ENCODE data around the gene TFDP1. TPM values are rescaled to one million over a fixed set of nuclear protein-coding genes. Genes with fewer than 3 reads are reported as not detected.

Gene TFDP1
- total RNA-seq, 4 donors from 2014 or later: 48.0 to 84.2 (median 53.9) TPM

GRCh38 chr13:113577881-113578435 is 6.6 kb upstream of the TFDP1 start:
- DNase-seq: no peak
- Histone ChIP-seq H3K36me3 (no peaks in the 10 kb centered on the region), H3K9me3 (no peaks in the 10 kb centered on the region), H3K4me1 (no peaks in the 10 kb centered on the region), H3K4me3 (replicated peaks in 1 of 3) (no peak overlapping the region), H3K27me3 (no peaks in the 10 kb centered on the region), H3K27ac (no peak overlapping the region)
- TF ChIP-seq CTCF (IDR thresholded peaks at IDR 0.05) (no peak), POLR2A (IDR thresholded peaks at IDR 0.05) (no peak)
- intact Hi-C loops (cut with DNase I): no loop called here
- WGBS, 2 donors: 80 to 91% methylated on average over 2 of the region's 2 CpGs

- Histone ChIP-seq H3K27me3 (no peaks in the 10 kb centered on the region), H3K36me3 (no peaks in the 10 kb centered on the region), H3K4me3 (replicated peaks in 1 of 3) (no peak overlapping the region), H3K9me3 (no peaks in the 10 kb centered on the region), H3K27ac (no peak overlapping the region), H3K4me1 (no peaks in the 10 kb centered on the region)
- 86 to 90% methylated on average over 8 of the region's 8 CpGs for WGBS, 2 donors
- intact Hi-C loops (cut with DNase I): no loop called here
- no peak for DNase-seq
- TF ChIP-seq POLR2A (IDR thresholded peaks at IDR 0.05) (no peak), CTCF (IDR thresholded peaks at IDR 0.05) (no peak)
Measured at GRCh38 chr13:113579686-113580085, 4.9 kb upstream of the TFDP1 start.

- TF ChIP-seq CTCF (IDR thresholded peaks at IDR 0.05): no peak
- TF ChIP-seq POLR2A (IDR thresholded peaks at IDR 0.05): no peak
- 79 to 84% methylated on average over 6 of the region's 6 CpGs for WGBS, 2 donors
- H3K36me3 ChIP-seq: peaks cover 0 to 4% of the 10 kb centered on the region in 2 donors
- DNase-seq: no peak
- intact Hi-C loops (cut with DNase I): no loop called here
- H3K4me3 ChIP-seq (replicated peaks in 1 of 3): no peak overlapping the region
- no peak overlapping the region for H3K27ac ChIP-seq
- no peaks in the 10 kb centered on the region for H3K27me3 ChIP-seq
- no peaks in the 10 kb centered on the region for H3K9me3 ChIP-seq
- H3K4me1 ChIP-seq: peaks cover 0 to 4% of the 10 kb centered on the region in 2 donors
Measured at GRCh38 chr13:113581871-113582270, 2.7 kb upstream of the TFDP1 start.

DNA sequence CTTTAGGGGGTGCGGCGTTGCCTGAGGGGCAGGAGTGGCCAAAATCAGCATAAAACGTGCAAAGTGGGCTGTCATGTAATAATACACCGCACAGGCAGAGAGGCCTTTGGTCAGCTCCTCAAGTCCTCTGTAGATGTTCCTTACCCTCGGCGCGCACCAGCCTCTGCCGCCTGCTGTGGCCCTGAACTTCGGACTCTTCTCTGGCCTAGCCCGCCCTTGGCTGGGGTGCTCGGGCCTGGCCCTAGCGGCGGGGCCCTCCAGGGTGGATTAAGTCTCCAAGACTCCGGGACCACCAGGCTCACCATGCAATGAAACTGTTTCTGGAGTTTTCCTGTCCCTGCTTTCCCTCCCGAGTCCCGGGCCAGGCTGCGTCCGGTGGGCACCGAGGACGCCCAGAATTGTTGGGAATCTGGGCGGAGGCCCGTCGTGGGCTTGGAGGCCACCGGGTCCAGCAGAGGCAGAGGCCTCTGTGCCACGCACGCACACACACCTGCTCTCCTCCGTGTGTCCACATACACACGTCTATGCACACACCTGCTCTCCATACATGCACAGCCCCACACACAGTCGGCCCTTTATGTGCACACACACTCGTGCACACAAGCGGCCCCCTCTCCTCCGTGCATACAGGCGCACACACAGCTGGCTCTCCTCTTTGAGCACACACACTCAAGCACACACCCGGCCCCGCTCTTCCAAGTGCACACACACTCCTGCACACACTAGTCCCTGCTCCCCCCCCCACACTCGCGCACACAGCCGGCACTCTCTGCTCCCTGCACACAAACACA is 1.5 kb upstream of the TFDP1 start:
- Histone ChIP-seq H3K36me3 (peaks cover 0 to 5% of the 10 kb centered on the region in 2 donors), H3K9me3 (no peaks in the 10 kb centered on the region), H3K27ac (no peak overlapping the region), H3K4me1 (peaks cover 0 to 4% of the 10 kb centered on the region in 2 donors), H3K27me3 (no peaks in the 10 kb centered on the region), H3K4me3 (replicated peaks in 1 of 3) (no peak overlapping the region)
- 87 to 91% methylated on average over 33 to 38 of the region's 38 CpGs for WGBS, 2 donors
- no peak for DNase-seq
- intact Hi-C loops (cut with DNase I): no loop called here
- TF ChIP-seq CTCF (IDR thresholded peaks at IDR 0.05) (no peak), POLR2A (IDR thresholded peaks at IDR 0.05) (no peak)

All from thyroid gland (tissue), 4 donors.